Ovary (tissue), 9 donors: ENCODE data around the gene NR3C2. TPM values are rescaled to one million over a fixed set of nuclear protein-coding genes. Genes with fewer than 3 reads are reported as not detected.

Experiments used
- DNase-seq, 5 donors: peaks; one replicate each; pipeline ENCODE4 v3.0.0-alpha.2; 2019 to 2020
- H3K27ac ChIP-seq, 2 donors: fragments of 200-600 bp; one replicate each; pipeline versions ENCODE4 v1.5.1 to v1.8.0; 2019 to 2022
- H3K27me3 ChIP-seq: fragments of 200-600 bp; one replicate; pipeline ENCODE4 v1.8.0; 2022
- H3K36me3 ChIP-seq: fragments of 200-600 bp; sonication (generic); one replicate; pipeline ENCODE4 v1.5.1; 2019
- H3K4me1 ChIP-seq: one replicate; pipeline ENCODE4 v1.8.1; 2013; ENCODE audit warnings: mild to moderate bottlenecking, moderate library complexity; ENCODE audit not compliant: insufficient read depth
- H3K4me3 ChIP-seq: fragments of 200-600 bp; sonication (generic); one replicate; pipeline ENCODE4 v1.5.1; 2017
- H3K9me3 ChIP-seq, 2 donors: fragments of 200-600 bp in 1 of 2; sonication (generic) in 1 of 2; one replicate each; pipeline versions ENCODE4 v1.5.1 to v1.8.1; 2013 to 2019; ENCODE audit warnings: mild to moderate bottlenecking in 1 of 2, moderate library complexity in 1 of 2
- EP300 ChIP-seq: sonication (generic); formaldehyde crosslinking; IDR thresholded peaks from one replicate; pipeline ENCODE4 v1.6.1; 2017; ENCODE audit warnings: antibody characterized with exemption
- POLR2A ChIP-seq: fragments of 450-650 bp; IDR thresholded peaks from one replicate; pipeline ENCODE4 v1.6.1; 2017; ENCODE audit warnings: antibody characterized with exemption, mild to moderate bottlenecking, moderate library complexity
- WGBS, 3 donors: extraction: QIAGEN DNeasy Blood & Tissue Kit in 1 of 3; methylation state at CpG; one replicate each; pipeline versions ENCODE4 v1.1.5 to v1.1.7; 2013 to 2017; 5-methylcytosine and 5-hydroxymethylcytosine counted together
- intact Hi-C, 4 donors: fragments of 100-400 bp; cut with DNase I; formaldehyde crosslinking; loops; one replicate each; pipeline versions ENCODE4 v1.11.0 to v1.15.1; 2022 to 2023
- polyA plus RNA-seq, 2 donors: library from polyadenylated mRNA; stranded (reverse); fragments of 200-250 nt in 1 of 2; fragments of 350-450 nt in 1 of 2; fragmentation: Illumina TruSeq in 1 of 2; extraction: RNeasy Lipid Tissue Mini Kit (QIAGEN cat#74804) in 1 of 2; gene quantifications; one replicate each; pipeline ENCODE4 v1.2.3, GENCODE V29; 2013 to 2014
- total RNA-seq, 7 donors: library from RNA; depleted of rRNA in 2 of 7; stranded (reverse); fragments of >200 nt in 2 of 7; fragmentation: NEBNext Ultra II Directional in 3 of 7; extraction: Animal tissue kit (Norgen Biotek cat#: 25700) in 3 of 7; gene quantifications; one replicate each; pipeline versions ENCODE4 v1.1.0 to v1.2.4, GENCODE V29; 2016 to 2023
- TF ChIP-seq, protein P1 (sequence below), 3 donors: fragments of 450-650 bp in 2 of 3; fragments of 200-600 bp in 1 of 3; IDR thresholded peaks; one replicate each; pipeline versions ENCODE4 v1.5.1 to v1.8.0; 2016 to 2022; ENCODE audit warnings: antibody characterized with exemption in 3 of 3, mild to moderate bottlenecking in 1 of 3
- donor health status: DM: no; HTN: no; CAD: no; lungs with moderate emphysema.
- donor health status: DM: no; HTN: no; CAD: no.
- donor health status: Bipolar disorder and iron deficiency.
- donor health status: DM: yes; HTN: yes; CAD: no.
- donor health status: DM: no; HTN: no; CAD: no.
- donor health status: DM: yes; HTN: yes; CAD: no.

NR3C2 gene
- total and polyA plus RNA-seq, 9 donors: 6.8 to 37.5 (median 22.9) TPM

DNA sequence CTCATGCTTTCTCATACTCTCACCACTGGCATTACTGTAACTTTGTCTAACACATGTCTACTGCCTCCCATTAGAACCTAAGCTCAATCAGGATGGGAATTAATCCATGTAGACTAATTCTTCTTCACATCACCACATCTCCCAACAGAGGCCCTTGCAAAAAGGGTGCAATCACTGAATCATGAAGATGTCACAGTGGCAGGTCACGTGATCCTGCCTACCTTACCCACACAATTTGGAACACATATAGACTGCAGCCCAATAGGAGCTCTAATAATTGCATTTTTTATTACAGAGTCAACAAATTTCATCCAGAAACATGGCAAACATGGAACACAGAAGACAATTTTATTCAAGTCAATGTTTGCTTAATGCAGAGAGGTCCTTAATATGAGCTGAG, 146.6 kb downstream of the NR3C2 start:
- Histone ChIP-seq H3K4me1 (no peaks in the 10 kb centered on the region), H3K27me3 (no peaks in the 10 kb centered on the region), H3K4me3 (no peak overlapping the region), H3K36me3 (no peaks in the 10 kb centered on the region), H3K9me3 (no peaks in the 10 kb centered on the region), H3K27ac (no peak overlapping the region)
- WGBS, 3 donors: 93 to 96% (median 96%) methylated on average over 1 of the region's 1 CpG
- TF ChIP-seq, protein P1, sequence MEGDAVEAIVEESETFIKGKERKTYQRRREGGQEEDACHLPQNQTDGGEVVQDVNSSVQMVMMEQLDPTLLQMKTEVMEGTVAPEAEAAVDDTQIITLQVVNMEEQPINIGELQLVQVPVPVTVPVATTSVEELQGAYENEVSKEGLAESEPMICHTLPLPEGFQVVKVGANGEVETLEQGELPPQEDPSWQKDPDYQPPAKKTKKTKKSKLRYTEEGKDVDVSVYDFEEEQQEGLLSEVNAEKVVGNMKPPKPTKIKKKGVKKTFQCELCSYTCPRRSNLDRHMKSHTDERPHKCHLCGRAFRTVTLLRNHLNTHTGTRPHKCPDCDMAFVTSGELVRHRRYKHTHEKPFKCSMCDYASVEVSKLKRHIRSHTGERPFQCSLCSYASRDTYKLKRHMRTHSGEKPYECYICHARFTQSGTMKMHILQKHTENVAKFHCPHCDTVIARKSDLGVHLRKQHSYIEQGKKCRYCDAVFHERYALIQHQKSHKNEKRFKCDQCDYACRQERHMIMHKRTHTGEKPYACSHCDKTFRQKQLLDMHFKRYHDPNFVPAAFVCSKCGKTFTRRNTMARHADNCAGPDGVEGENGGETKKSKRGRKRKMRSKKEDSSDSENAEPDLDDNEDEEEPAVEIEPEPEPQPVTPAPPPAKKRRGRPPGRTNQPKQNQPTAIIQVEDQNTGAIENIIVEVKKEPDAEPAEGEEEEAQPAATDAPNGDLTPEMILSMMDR (IDR thresholded peaks at IDR 0.05): no peak
- no peak for TF ChIP-seq EP300
- intact Hi-C loops: loop anchor here in 1 of 4 donors (10.0 kb wide), 1 partner anchor 129 kb away; no protein-coding TSS in a partner anchor
- no peak for DNase-seq

DNA sequence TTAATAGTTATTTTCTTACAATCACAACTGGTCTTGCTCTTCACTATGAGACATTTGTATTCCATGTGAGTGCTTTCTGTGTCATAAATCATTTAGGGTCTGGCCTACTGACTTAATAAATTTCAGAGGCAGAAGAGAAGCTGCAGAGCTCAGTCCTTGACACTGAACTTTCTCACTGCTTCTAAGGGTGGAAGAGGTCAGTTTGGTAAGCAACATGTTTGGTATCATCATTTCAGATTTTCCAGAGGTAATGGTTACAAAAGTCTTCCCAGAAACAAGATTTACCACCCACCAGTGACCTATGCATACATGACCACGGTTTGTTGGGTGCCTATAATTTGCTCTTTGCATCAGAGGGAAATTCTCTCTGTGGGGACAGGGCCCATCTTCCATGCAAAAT, 148.6 kb downstream of the NR3C2 start:
- no peak for TF ChIP-seq EP300
- TF ChIP-seq, protein P1 (IDR thresholded peaks at IDR 0.05): no peak
- TF ChIP-seq POLR2A: no peak
- WGBS, 3 donors: 65 to 80% (median 74%) methylated on average over 1 of the region's 1 CpG

DNA sequence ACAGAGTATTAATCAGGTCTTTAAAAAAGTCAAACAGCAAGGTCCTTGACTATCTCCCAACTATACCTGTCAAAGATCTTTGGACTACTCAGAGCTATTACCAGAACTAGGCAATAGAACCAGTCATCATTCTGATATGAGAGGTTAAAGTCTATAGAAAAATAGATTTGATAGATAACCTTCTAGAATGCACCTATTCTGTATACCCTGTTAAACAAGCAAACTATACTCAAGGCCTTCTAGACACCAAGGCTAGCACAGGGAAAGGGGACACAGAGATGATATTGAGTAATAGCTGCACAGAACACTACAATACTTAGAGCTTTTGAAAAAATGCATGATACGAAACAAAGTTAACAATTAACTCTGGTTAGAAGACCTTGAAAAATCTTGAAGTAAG, 149.5 kb downstream of the NR3C2 start:
- Histone ChIP-seq H3K4me1 (no peaks in the 10 kb centered on the region), H3K27ac (no peak overlapping the region), H3K27me3 (no peaks in the 10 kb centered on the region), H3K9me3 (no peaks in the 10 kb centered on the region), H3K4me3 (no peak overlapping the region), H3K36me3 (no peaks in the 10 kb centered on the region)
- no peak for DNase-seq
- WGBS, 3 donors: 48 to 71% (median 60%) methylated on average over 1 of the region's 1 CpG
- intact Hi-C loops: loop anchor here in 1 of 4 donors (10.0 kb wide), 1 partner anchor 132 kb away; no protein-coding TSS in a partner anchor
- TF ChIP-seq POLR2A: no peak
- no peak for TF ChIP-seq EP300
- TF ChIP-seq, protein P1 (IDR thresholded peaks at IDR 0.05): no peak

More for the DNA sequence above, 148.6 kb downstream of the NR3C2 start:
- no peak for DNase-seq
- H3K4me3 ChIP-seq: no peak overlapping the region
- intact Hi-C loops: loop anchor here in 1 of 4 donors (10.0 kb wide), 1 partner anchor 131 kb away; no protein-coding TSS in a partner anchor
- no peak overlapping the region for H3K27ac ChIP-seq
- H3K27me3 ChIP-seq: no peaks in the 10 kb centered on the region
- H3K4me1 ChIP-seq: no peaks in the 10 kb centered on the region
- no peaks in the 10 kb centered on the region for H3K9me3 ChIP-seq
- no peaks in the 10 kb centered on the region for H3K36me3 ChIP-seq

DNA sequence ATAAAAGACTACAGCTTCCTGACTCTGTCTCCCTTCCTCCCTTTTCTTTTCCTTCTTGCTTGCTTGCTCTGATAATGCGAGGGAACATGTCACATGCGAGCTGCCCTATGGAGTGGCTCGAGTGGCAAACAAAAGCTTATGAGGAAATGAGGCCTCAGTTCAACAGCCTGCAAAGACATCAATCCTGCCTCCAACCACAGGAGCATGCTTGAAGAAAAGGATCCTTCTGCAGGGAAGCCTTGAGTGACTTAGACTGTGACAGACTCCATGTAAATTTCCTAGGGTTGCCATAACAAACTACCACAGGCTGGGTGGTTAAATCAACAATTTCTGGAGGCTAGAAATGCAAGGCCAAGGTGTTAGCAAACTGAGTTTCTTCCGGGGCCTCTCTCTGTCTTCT, 152.5 kb downstream of the NR3C2 start:
- Histone ChIP-seq H3K4me3 (no peak overlapping the region), H3K4me1 (peaks cover 4% of the 10 kb centered on the region), H3K9me3 (no peaks in the 10 kb centered on the region), H3K27me3 (no peaks in the 10 kb centered on the region), H3K27ac (no peak overlapping the region), H3K36me3 (no peaks in the 10 kb centered on the region)
- intact Hi-C loops: loop anchor here in 1 of 4 donors (10.0 kb wide), 1 partner anchor 135 kb away; no protein-coding TSS in a partner anchor
- TF ChIP-seq EP300 (no peak), POLR2A (no peak)
- TF ChIP-seq, protein P1 (IDR thresholded peaks at IDR 0.05): no peak
- 88 to 94% (median 91%) methylated on average over 4 of the region's 4 CpGs for WGBS, 3 donors
- no peak for DNase-seq
